Measurements from ENCODE around the gene SURF6.

The SURF6 gene

GRCh38 chr9:133367778-133368177 lies 31.8 kb upstream of the SURF6 start:
- DNase-seq (ENCODE audit: low read depth): no peak
- no peak overlapping the region for H3K4me3 ChIP-seq (ENCODE audit: low read length)
- TF ChIP-seq CTCF (conservative IDR thresholded peaks at IDR 0.05; ENCODE audit: low read depth, low read length): no peak

GRCh38 chr9:133367221-133367620 lies 31.2 kb upstream of the SURF6 start:
- no peak for DNase-seq (ENCODE audit: low read depth)
- TF ChIP-seq CTCF (conservative IDR thresholded peaks at IDR 0.05; ENCODE audit: low read depth, low read length): no peak
- H3K4me3 ChIP-seq (ENCODE audit: low read length): no peak overlapping the region

GRCh38 chr9:133366435-133366834 lies 30.4 kb upstream of the SURF6 start:
- DNase-seq (ENCODE audit: low read depth): no peak
- no peak overlapping the region for H3K4me3 ChIP-seq (ENCODE audit: low read length)
- no peak for TF ChIP-seq CTCF (conservative IDR thresholded peaks at IDR 0.05; ENCODE audit: low read depth, low read length)

- TF ChIP-seq CTCF (conservative IDR thresholded peaks at IDR 0.05; ENCODE audit: low read depth, low read length): no peak
- no peak overlapping the region for H3K4me3 ChIP-seq (ENCODE audit: low read length)
- no peak for DNase-seq (ENCODE audit: low read depth)
Observed at GRCh38 chr9:133362359-133363044, 26.5 kb upstream of the SURF6 start.

- no peak for DNase-seq (ENCODE audit: low read depth)
- TF ChIP-seq CTCF (conservative IDR thresholded peaks at IDR 0.05; ENCODE audit: low read depth, low read length): no peak
- no peak overlapping the region for H3K4me3 ChIP-seq (ENCODE audit: low read length)
Observed at GRCh38 chr9:133361507-133362092, 25.6 kb upstream of the SURF6 start.

- DNase-seq (ENCODE audit: low read depth): no peak
- no peak overlapping the region for H3K4me3 ChIP-seq (ENCODE audit: low read length)
- TF ChIP-seq CTCF (conservative IDR thresholded peaks at IDR 0.05; ENCODE audit: low read depth, low read length): no peak
Observed at GRCh38 chr9:133360400-133361393, 24.7 kb upstream of the SURF6 start.

Measured in retinal pigment epithelial cell (primary cell).